Measurements from ENCODE around the gene FAM117A.
"Not testable (repeated sequence)": the region's sequence is repeated elsewhere in the genome, so short reads cannot be mapped to it uniquely, and the experiment has no call there.

Gene FAM117A

GRCh38 chr17:49739641-49740271 lies 24.2 kb downstream of the FAM117A start:
- no peak for DNase-seq

- DNase-seq = no peak
Measured at GRCh38 chr17:49738456-49739163, 25.3 kb downstream of the FAM117A start.

- no peak for DNase-seq
Measured at GRCh38 chr17:49734515-49735490, 29.1 kb downstream of the FAM117A start.

- DNase-seq = no peak
Measured at GRCh38 chr17:49731435-49731831, 32.5 kb downstream of the FAM117A start.

GRCh38 chr17:49730785-49731434 lies 33.0 kb downstream of the FAM117A start:
- no peak for DNase-seq

- DNase-seq = no peak
Measured at GRCh38 chr17:49730078-49730784, 33.7 kb downstream of the FAM117A start.

GRCh38 chr17:49729069-49729468 lies 34.9 kb downstream of the FAM117A start:
- no peak for DNase-seq

GRCh38 chr17:49728425-49728824 lies 35.5 kb downstream of the FAM117A start:
- DNase-seq = no peak

- no peak for DNase-seq
Measured at GRCh38 chr17:49727380-49727779, 36.6 kb downstream of the FAM117A start.

GRCh38 chr17:49725452-49726130 lies 38.3 kb downstream of the FAM117A start:
- no peak for DNase-seq

GRCh38 chr17:49724552-49724951 lies 39.4 kb downstream of the FAM117A start:
- DNase-seq = not testable (repeated sequence)

GRCh38 chr17:49723423-49723822 lies 40.5 kb downstream of the FAM117A start:
- no peak for DNase-seq

- DNase-seq = no peak
Measured at GRCh38 chr17:49722066-49722465, 41.9 kb downstream of the FAM117A start.

- DNase-seq = no peak
Measured at GRCh38 chr17:49717371-49717861, 46.5 kb downstream of the FAM117A start.

GRCh38 chr17:49716668-49717364 lies 47.1 kb downstream of the FAM117A start:
- DNase-seq = no peak

GRCh38 chr17:49715717-49716279 lies 48.1 kb downstream of the FAM117A start:
- no peak for DNase-seq

- DNase-seq = no peak
Measured at GRCh38 chr17:49715216-49715615, 48.7 kb downstream of the FAM117A start.

GRCh38 chr17:49708515-49709183 lies 55.3 kb downstream of the FAM117A start:
- DNase-seq = no peak

GRCh38 chr17:49707608-49708514 lies 56.1 kb downstream of the FAM117A start, which contains the start of gene SLC35B1:
Gene SLC35B1 (minus strand): TSS chr17:49707964. CDS start chr17:49707833, 131 bp downstream.
- peak; percentile 100 for DNase-seq
